Gastroesophageal sphincter (tissue), 3 donors: Measurements from ENCODE around the gene TRIML1.

Experiments used
- CTCF ChIP-seq, 4 experiments: fragments of 200-600 bp in 2 of 4; fragments of 450-650 bp in 2 of 4; sonication (generic) in 1 of 4; IDR thresholded peaks; one replicate each; pipeline ENCODE4 v1.5.1; 2017 to 2019; ENCODE audit warnings: antibody characterized with exemption in 4 of 4, mild to moderate bottlenecking in 2 of 4, moderate library complexity in 2 of 4
- EP300 ChIP-seq: sonication (generic); formaldehyde crosslinking; IDR thresholded peaks from one replicate; pipeline ENCODE4 v1.6.1; 2017; ENCODE audit warnings: antibody characterized with exemption, mild to moderate bottlenecking

- TF ChIP-seq EP300: no peak
- TF ChIP-seq CTCF (IDR thresholded peaks at IDR 0.05): no peak
Observed at GRCh38 chr4:188187106-188187505, 47.9 kb downstream of the TRIML1 start.
